GM12865 (cell line): ENCODE measurements around the gene WASL.

Experiments
- DNase-seq: peaks from one replicate; pipeline ENCODE4 v3.0.0; 2010; ENCODE audit warnings: low read depth
- H3K4me3 ChIP-seq: 2 replicates; pipeline ENCODE4 v1.5.1; 2011; ENCODE audit warnings: mild to moderate bottlenecking, low read depth, low read length, control low read depth
- CTCF ChIP-seq: IDR thresholded peaks from 2 replicates; pipeline ENCODE4 v1.5.1; 2011; ENCODE audit warnings: low read length, control low read depth, low read depth, inconsistent platforms; ENCODE audit not compliant: insufficient read depth; ENCODE audit errors: missing control alignments

The WASL gene

DNA sequence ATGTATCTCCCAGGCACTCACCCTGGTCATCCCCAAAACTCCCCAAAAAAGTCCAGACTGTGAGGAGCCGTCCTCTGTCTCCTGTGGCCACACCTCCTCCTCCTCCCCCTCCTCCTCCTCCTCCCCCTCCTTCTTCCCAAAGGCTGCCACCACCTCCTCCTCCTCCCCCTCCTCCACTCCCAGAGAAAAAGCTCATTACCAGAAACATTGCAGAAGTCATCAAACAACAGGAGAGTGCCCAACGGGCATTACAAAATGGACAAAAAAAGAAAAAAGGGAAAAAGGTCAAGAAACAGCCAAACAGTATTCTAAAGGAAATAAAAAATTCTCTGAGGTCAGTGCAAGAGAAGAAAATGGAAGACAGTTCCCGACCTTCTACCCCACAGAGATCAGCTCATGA, 86.0 kb downstream of the WASL start:
- DNase-seq: no peak
- no peak overlapping the region for H3K4me3 ChIP-seq
- no peak for TF ChIP-seq CTCF

DNA sequence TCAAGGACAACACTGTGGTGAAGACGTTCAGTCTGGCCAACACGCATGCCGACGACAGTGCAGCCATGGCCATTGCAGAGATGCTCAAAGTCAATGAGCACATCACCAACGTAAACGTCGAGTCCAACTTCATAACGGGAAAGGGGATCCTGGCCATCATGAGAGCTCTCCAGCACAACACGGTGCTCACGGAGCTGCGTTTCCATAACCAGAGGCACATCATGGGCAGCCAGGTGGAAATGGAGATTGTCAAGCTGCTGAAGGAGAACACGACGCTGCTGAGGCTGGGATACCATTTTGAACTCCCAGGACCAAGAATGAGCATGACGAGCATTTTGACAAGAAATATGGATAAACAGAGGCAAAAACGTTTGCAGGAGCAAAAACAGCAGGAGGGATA, 86.5 kb downstream of the WASL start:
- no peak for TF ChIP-seq CTCF
- DNase-seq: no peak
- H3K4me3 ChIP-seq: no peak overlapping the region

- TF ChIP-seq CTCF: no peak
- no peak for DNase-seq
- H3K4me3 ChIP-seq: no peak overlapping the region
Observed at GRCh38 chr7:123661765-123662164, 87.0 kb downstream of the WASL start.

DNA sequence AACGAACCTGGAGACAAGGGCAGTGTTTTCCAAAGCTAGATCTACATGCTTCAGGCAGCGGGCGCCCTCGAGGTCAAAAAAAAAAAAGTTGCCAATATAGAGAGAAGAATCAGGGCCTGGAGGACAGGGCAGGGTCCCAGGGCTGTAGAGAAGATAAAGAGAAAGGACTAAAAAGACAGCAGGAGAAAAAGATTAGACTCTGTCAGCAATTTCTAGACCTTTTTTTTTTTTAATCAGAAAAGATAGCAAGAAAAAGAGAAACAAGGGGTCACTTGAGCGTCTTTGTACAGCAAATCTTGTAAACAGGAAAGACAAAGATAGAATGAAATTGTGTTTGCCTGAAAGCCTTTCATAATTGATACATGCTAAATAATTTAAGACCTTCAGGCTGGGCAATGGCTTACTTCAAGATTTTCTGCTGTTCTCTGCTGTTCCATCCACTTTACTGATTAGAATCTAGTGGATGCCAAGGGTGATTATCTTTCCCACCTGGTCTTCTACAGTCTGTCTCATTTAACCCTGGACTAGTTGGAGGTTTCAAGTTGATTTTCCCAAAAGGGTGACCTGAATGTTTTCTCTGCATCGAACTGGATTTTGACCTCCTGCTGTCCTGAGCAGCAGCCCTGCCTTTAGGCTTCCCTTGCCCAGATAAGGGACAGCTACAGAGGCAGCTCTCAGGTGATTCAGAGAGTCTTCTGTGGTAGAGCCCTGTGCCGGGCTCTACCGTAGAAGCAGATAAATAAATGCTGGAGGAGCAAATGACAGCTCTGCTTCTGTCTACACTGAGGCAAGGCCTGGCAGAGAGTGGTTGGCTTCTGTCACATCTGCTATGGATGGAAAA, 88.1 kb downstream of the WASL start:
- no peak for DNase-seq
- H3K4me3 ChIP-seq: no peak overlapping the region
- no peak for TF ChIP-seq CTCF

GRCh38 chr7:123658023-123658422, 90.8 kb downstream of the WASL start:
- no peak for DNase-seq
- no peak for TF ChIP-seq CTCF
- no peak overlapping the region for H3K4me3 ChIP-seq

- no peak overlapping the region for H3K4me3 ChIP-seq
- no peak for DNase-seq
- TF ChIP-seq CTCF: no peak
Observed at GRCh38 chr7:123657304-123657685, 91.5 kb downstream of the WASL start.

DNA sequence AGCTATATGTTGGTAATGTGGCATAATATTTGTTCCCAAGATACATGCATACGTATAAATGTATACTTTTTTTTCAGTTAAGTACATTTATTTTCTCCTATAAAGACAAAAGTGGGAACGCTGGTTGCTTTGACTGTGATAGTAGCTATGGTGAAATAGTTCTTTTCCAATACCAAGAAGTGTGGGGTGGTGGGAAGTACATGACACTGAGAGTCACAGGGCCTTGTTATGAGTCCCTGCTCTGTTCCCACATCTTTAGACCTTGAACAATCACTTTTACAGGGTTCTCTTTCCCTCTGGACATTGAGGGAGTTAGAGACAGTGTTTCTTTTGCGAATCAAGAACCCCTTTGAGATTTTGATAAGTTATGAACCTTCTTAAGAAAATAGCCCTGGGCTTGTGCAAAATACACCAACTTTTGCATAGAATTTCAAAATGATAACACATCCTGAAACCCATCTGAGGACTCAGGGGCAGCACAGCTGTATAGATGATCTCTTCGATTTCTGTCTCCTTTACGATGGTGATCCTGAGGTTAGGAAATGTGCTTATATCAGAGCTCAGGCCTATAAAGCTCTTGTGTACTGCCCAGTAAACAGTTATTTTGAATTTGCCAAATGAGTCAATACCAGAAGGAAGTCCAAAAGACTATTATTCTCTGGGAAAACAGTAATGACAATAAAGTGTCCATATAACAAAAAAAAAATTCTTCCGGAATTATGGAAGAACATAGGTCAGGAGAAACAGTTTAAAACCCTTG, 92.1 kb downstream of the WASL start:
- H3K4me3 ChIP-seq: no peak overlapping the region
- TF ChIP-seq CTCF: no peak
- DNase-seq: no peak
